ENCODE measurements around the gene AKR1C2.
"Not testable (repeated sequence)": the region's sequence is repeated elsewhere in the genome, so short reads cannot be mapped to it uniquely, and the experiment has no call there.

AKR1C2 gene

DNA sequence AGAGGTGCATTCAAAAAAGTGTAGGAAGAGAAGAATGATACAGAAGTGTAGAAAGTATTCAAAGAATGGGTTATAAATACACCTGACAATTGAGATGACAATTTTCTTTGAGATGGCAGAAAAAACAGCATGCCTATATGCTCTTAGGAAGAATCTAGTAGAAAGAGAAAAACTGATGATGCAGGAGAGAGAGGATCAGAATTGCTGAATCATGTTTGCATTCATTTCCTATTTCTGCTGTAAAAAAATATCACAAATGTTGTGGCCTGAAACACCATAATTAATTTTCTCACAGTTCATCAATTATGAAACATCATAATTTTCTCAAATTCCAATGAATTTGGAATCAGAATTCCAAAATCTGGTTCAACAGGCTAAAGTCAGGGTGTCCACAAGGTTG, 50.3 kb downstream of the AKR1C2 start:
- no peak for DNase-seq

DNA sequence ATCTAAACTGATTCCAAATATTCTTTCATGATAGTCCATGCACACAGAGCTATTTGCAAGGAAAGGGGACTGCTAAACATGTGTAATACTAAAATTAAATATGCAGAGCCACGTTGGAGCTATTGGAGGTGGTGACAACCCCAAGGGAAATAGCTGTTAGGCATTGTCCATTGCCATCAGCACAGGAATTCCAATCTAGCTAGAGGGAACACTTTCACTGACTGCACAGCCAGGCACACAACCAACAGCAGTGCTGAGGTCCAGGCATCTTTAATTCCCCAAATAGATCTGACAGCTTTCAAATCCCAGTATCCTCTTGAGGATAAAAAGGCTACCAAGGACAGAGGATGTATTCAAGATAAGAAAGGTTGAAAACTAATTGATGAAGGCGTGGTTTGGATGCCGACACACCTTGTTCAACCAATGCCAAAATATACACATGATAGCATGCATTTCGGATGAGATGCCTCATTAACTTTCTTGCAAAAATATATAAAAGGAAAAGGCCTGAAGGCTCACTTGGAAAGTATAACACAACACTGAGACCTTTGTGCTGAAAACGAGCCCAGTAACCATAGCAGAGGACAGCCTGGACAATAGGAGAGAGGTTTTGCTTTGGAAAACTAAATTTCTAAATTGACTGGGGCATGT, 52.0 kb downstream of the AKR1C2 start:
- DNase-seq: not testable (repeated sequence)

DNA sequence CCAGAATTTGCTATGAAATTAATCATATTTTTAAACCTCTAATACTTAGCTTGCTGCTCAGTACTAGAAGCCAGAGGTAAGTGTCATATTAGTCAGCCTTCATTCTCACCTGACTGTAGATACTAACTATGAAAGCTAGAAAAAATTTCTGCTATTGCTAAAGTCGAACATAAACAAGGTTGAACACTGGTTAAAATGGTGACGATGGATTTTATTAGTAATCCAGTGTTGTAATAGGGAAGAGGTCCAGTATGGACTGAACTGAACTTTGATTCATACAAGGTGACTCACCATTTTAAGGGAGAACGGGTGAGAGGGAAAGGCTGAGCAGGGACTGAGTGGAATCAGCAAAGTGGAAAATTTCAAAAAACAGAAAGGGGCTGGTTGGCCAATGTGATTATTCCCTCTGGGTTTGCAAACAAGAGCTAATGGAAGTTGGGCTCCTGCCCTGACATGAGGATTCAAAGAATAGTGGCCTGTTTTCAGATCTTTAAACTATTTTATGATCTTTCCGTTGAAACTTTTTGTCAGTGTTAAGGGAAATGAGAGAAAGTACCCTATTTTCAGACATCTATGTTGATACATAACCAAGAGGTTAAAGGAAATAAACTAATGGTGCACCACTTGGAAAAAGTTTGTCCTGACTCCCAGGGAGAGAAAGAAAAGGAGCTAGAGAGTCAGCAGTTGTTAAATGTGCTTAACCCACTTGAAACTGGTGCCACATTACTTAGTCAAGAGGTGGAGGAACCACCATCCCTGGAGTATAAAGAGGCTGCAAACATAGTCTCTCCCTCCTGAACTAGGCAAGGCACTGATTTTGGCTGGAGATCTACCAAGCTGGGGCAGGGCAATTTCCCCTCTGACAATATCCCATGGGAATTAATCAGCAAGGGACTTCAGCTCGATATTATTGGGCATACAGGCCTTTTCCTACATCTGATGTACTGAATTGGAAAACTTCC, 55.7 kb downstream of the AKR1C2 start:
- DNase-seq: no peak

DNA sequence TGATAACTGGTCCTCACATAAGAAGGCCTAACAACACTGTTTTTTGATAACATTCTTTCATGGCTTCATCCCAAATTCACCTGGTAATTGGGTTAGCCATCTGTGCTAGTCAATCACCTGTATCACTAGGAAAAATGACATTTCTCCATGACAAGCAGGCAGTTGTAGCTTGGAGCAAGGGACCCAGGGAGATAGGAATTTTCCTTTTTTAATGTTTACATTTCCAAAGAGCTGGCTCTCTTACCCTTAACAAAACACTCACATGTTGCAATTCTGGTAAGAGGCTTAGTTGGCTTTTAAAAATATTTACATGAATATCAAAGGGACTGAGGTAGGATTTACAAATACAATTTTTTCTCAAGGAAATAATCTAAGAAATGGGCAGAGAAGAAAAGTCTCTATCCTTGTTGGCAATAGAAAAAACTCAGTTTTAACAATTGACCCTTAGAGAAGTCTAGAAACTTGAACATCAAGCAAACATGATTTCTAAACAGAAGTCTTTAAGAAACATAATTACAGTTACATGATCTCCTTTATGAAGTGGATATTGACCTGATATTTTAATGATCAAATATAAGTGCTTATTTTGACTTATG, 56.5 kb downstream of the AKR1C2 start:
- no peak for DNase-seq

DNA sequence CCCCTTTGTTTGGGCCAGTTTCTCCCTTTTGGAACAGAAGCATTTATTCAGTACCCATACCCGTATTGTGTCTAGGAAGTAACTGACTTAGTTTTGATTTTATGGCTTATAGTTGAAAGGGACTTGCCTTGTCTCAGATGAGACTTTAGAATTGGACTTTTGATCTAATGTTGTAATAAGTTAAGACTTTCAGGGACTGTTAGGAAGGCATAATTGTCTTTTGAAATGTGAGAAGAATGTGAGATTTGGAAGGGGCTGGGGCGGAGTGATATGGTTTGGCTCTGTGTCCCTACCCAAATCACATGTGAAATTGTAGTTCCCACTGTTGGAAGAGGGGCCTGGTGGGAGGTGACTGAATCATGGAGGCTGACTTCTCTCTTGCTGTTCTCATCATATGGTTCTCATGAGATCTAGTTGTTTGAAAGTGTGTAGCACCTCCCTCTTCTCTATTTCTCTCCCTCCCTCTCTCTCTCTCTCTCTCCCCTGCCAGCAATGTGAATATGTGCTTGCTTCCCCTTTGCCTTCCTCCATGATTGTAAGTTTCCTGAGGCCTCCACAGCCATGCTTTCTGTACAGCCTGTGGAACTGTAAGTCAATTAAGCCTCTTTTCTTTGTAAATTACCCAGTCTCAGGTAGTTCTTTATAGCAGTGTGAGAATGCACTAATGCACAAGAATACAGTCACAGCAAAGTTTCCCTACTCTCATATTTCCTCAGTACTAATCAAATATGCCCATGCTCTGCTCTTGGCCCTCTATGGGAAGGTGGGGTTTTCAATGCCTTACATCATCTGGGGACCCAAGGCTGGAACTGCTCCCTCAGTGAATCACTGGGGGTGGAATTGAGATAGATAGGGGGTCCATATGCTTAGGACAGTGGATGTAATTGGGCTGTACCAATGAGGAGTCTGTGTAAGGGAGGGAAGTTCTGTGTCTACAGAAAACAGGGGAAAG, 57.6 kb downstream of the AKR1C2 start:
- no peak for DNase-seq

DNA sequence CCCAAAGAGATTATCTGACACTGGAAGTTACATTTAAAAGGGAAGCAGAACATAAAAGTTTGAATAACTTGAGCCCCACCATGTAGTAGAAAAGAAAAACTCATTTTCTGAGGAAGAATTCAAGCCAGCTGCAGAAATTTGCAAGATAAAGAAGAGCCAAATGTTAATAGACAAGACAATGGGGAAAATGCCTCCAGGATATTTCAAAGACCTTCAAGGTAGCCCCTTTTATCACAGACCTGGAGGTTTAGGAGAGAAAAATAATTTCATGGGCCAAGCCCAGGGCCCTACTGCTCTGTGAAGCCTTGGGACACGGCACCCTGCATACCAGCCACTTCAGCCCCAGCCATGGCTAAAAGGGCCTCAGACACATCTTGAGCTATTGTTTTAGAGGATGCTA, 58.8 kb downstream of the AKR1C2 start:
- no peak for DNase-seq

DNA sequence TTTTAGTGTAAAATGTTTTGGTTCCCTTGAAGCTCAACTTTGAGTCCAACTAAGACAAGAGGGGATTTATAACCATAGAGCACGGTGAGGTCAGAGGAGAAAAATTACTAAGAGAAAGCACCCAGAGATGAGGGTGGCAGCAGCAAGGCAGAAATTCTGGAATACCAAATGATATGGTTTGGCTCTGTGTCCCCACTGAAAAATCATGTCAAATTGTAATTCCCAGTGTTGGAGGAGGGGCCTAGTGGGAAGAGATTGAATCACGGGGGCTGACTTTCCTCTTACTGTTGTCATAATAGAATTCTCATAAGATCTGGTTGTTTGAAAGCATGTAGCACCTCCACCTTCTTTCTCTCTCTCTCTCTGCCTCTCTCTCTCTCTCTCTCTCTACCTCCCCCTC, 59.8 kb downstream of the AKR1C2 start:
- no peak for DNase-seq

DNA sequence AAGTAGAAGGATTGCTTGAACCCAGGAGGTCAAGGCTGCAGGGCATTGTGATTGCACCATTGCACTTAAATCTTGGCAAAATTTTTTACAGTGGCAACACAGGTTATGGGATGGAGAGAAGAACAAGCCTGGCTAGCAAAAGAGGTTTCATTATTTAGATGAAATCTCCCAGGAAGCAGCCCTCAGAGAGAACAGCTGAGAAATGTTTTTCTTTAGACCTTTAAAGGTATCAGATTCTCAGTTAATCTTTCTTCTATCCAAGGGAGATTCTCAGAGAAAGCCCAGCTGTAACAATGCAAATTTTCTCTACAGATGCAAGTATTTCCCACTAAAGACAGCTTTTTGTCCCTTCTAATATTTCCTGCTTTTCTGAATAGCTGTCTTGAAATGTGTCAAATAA, 60.2 kb downstream of the AKR1C2 start:
- not testable (repeated sequence) for DNase-seq

DNA sequence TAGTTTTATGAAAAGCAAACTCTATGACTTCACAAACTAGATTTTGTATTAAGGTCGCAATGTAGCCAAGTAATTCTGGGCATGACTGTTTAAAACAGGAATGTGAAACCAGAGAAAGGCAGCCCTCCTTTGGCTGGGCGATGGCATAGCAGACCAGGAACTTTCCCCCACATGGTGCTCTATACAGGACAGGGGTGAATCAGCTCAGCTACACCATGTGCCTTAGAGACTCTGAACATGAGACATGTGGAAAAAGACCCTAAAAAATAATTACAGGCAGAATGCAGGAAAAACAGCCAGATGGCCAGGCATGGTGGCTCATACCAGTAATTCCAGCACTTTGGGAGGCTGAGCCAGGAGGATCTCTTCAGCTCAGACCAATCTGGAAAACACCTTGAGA, 60.7 kb downstream of the AKR1C2 start:
- DNase-seq: not testable (repeated sequence)

DNA sequence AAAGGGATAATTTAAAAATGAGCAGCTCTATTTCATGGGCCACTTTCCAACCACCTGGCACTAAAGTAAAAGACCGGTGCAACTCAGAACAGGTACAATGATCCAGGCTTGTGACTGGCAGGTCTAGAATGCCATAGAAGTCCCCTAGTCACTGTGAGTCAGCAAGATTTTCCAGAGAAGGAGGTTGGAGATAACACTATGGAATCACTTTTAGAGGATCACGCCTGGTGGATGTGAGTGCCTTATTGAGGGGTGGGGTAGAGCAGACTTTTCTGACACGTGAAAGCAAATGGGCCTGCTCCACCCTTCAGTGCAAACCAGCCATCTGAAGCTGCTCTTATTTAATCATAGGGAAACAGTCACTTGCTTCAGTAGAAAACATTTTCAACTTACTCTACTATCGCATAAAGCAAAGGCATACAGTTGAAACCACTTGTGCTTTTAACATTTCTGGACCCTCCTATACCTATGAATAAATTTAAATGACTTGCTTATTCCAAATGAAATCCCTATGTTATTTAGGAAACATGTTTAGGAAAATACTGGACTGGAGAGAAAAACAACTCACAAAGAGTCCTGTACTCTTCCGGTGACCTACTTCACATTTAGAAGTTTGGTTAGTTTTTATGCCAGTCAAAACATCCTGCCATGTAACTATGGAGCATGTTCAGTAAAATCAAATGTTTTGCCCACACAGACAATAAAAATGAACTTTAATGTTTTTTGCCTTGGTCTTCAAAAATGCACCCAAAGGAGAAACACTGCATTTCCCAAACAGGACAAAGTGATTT, 61.9 kb downstream of the AKR1C2 start:
- no peak for DNase-seq

DNA sequence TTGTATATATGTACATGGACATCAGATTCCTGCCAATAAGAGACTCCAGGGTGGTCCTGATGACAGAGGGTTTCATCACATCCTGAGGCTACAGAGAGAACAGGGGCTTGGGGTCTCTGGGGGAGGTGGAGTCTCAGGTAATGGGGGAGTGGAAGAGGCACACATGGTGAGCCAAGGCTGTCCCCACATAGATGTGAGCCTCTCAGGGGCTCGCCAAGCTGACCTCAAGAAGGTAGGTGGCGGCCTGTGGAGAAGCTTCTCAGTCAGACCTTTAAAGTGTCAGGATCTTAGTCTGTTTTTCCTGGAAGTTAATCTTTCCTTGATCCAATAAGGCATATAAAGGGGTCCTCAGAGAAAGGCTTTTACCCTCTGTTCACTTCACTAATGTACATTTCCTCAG, 62.7 kb downstream of the AKR1C2 start:
- DNase-seq: not testable (repeated sequence)

DNA sequence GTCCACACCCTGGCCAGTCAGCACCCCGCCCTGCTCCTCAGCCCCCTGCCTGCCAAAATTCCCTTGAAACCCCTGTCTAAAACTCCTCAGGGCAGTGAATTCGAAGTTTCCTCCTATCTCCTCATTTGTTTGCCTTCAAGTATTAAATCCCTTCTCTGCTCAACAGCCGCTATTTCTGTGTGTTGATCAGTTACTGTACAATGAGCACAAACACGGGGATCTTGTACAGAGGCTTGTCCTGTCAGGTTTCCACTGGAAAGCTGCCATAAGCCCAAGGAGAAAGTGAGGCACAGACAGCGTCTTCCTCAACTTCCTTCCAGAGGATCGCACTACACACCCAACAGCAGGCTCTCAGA, 63.6 kb downstream of the AKR1C2 start:
- not testable (repeated sequence) for DNase-seq

DNA sequence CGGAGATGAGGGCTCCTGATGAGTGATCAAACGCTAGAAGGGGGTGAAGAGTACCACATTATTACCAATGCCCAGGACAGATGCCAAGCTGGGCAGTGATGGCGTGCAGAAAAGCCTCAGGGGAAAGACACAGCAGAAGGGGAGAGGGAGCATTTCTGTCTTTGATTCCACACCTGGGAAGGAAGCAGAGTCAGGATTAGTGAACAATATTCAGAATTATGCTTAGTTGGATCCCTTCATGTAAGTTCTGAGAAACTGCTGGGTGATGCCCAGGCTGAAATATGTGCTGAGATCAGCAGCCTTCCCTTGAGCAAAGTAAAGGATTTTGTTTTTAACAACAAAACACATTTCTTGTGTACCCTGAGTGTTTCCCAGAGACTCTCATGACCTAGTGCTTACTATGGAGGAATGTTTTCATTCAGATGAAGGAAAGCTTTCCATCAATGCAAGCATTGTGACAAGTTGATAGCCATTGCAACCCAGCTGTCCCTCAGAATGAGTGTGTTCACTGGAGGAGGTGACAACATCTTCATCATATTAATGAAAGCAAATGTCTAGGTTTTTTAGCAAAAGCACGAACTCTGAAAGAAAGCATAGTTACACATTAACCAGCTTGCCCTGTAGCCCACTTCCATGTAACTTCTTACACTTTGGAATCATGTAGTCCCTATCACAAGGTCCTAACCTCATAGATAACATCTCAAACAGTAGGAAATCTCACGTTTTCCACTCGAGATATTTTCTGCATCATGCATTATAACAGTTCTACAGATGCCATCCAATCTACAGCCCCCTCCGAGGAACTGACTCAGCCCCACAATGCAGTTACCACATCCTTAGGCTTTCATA, 64.2 kb downstream of the AKR1C2 start:
- DNase-seq: no peak
